K562 (cell line): Measurements from ENCODE around the gene LRRC25. TPM values are rescaled to one million over a fixed set of nuclear protein-coding genes. Genes with fewer than 3 reads are reported as not detected.

Source experiments
- ATAC-seq: fragments of 200-7000 bp; cut with Tn5 transposase; 3 replicates; pipeline ENCODE4 v1.9.1; 2020; ENCODE audit warnings: moderate library complexity
- BruUV-seq: library from RNA; stranded (reverse); fragments of 400-500 nt; replicated peaks from 2 replicates; lab custom pipeline; 2021; lab: Mats Ljungman, UMichigan
- CTCF ChIA-PET: fragments of 300-600 bp; formaldehyde crosslinking; extraction: SDS; loops from one replicate; lab custom pipeline; 2021; ENCODE audit warnings: low intra/inter-chr PET ratio; lab: Yijun Ruan, JAX
- POLR2A ChIA-PET: fragments of 300-600, 350-650 bp; sonication (Branson Sonifier 250); formaldehyde crosslinking; extraction: SDS; loops from one replicate; lab custom pipeline; 2021; ENCODE audit warnings: antibody characterized with exemption, inconsistent platforms; lab: Yijun Ruan, JAX
- DNase-seq, 4 experiments: peaks; one replicate each; pipeline versions ENCODE4 v3.0.0 to v3.0.0-alpha.2; 2011 to 2018; ENCODE audit warnings: low spot score in 3 of 4, mixed read lengths in 3 of 4; ENCODE audit errors: extremely low read depth in 1 of 4
- FAIRE-seq: peaks from 2 replicates; lab custom pipeline; 2011; peaks lifted over from hg19 to GRCh38; lab: Jason Lieb, UNC
- H2AFZ ChIP-seq: 2 replicates; pipeline ENCODE4 v1.6.0; 2011; ENCODE audit warnings: low read depth, low read length, control low read depth, inconsistent platforms
- H3K27ac ChIP-seq: fragments of 200-600 bp; 3 replicates; pipeline ENCODE4 v1.8.0; 2011; ENCODE audit warnings: low read depth, mild to moderate bottlenecking, control low read depth, inconsistent platforms, low read length, moderate library complexity, mixed read lengths; ENCODE audit errors: extremely low read depth
- H3K27me3 ChIP-seq, 2 experiments: fragments of 300-600 bp in 1 of 2; 2 replicates in 1 of 2; 3 replicates in 1 of 2; pipeline versions ENCODE4 v1.6.0 to v1.8.0; 2011; ENCODE audit warnings: inconsistent platforms in 2 of 2, low read length in 2 of 2, mild to moderate bottlenecking in 1 of 2, mixed read lengths in 1 of 2, moderate library complexity in 1 of 2; ENCODE audit not compliant: control insufficient read depth in 2 of 2, insufficient read depth in 2 of 2
- H3K36me3 ChIP-seq: fragments of 300-600 bp; 3 replicates; pipeline ENCODE4 v1.8.0; 2011; ENCODE audit warnings: mild to moderate bottlenecking, low read length, inconsistent platforms; ENCODE audit not compliant: control insufficient read depth, insufficient read depth
- H3K4me1 ChIP-seq, 2 experiments: fragments of 200-600 bp in 1 of 2; replicated peaks in 1 of 2; 2 replicates in 1 of 2; 3 replicates in 1 of 2; pipeline versions ENCODE4 v1.5.1 to v1.8.0; 2011; ENCODE audit warnings: inconsistent platforms in 2 of 2, low read length in 2 of 2, mild to moderate bottlenecking in 1 of 2, mixed read lengths in 1 of 2, moderate library complexity in 1 of 2; ENCODE audit not compliant: control insufficient read depth in 2 of 2, insufficient read depth in 2 of 2
- H3K4me2 ChIP-seq: 2 replicates; pipeline ENCODE4 v1.6.1; 2011; ENCODE audit warnings: low read length, control low read depth, inconsistent platforms, mixed read lengths; ENCODE audit not compliant: insufficient read depth
- H3K4me3 ChIP-seq: fragments of 200-600 bp; sonication (generic), shearing (Covaris generic); 2 replicates; pipeline ENCODE4 v1.5.1; 2016; ENCODE audit warnings: control low read depth, inconsistent platforms
- H3K79me2 ChIP-seq: fragments of 200-600 bp; 3 replicates; pipeline ENCODE4 v1.8.0; 2011; ENCODE audit warnings: low read length, inconsistent platforms; ENCODE audit not compliant: control insufficient read depth, insufficient read depth
- H3K9ac ChIP-seq, 2 experiments: 2 replicates each; pipeline versions ENCODE4 v1.6.0 to v1.6.1; 2011; ENCODE audit warnings: low read depth in 2 of 2, low read length in 2 of 2, control low read depth in 1 of 2, inconsistent platforms in 1 of 2, mild to moderate bottlenecking in 1 of 2, mixed read lengths in 1 of 2; ENCODE audit not compliant: insufficient read depth in 1 of 2
- H3K9me1 ChIP-seq: one replicate; pipeline ENCODE4 v1.6.0; 2011; ENCODE audit warnings: inconsistent platforms, mild to moderate bottlenecking, low read length, moderate library complexity; ENCODE audit not compliant: control insufficient read depth, insufficient read depth
- H3K9me3 ChIP-seq: replicated peaks from 2 replicates; pipeline ENCODE4 v1.5.1; 2011; ENCODE audit warnings: low read depth, low read length, inconsistent platforms; ENCODE audit not compliant: control insufficient read depth, insufficient read depth
- H4K20me1 ChIP-seq: replicated peaks from 2 replicates; pipeline ENCODE4 v1.6.1; 2011; ENCODE audit warnings: low read length, inconsistent platforms, mixed read lengths; ENCODE audit not compliant: control insufficient read depth, insufficient read depth
- IRF2 ChIP-seq: sonication (generic); formaldehyde crosslinking; IDR thresholded peaks from 2 replicates; pipeline ENCODE4 v1.8.1; 2022; ENCODE audit warnings: mild to moderate bottlenecking, missing genetic modification reagents
- NFATC3 ChIP-seq: fragments of 450-650 bp; IDR thresholded peaks from 2 replicates; pipeline ENCODE4 v1.6.1; 2017; ENCODE audit warnings: mild to moderate bottlenecking
- RBM25 ChIP-seq: fragments of 200-400 bp; formaldehyde crosslinking; IDR thresholded peaks from 2 replicates; pipeline ENCODE4 v1.6.1; 2018; ENCODE audit warnings: low read length, low read depth, moderate library complexity; ENCODE audit not compliant: severe bottlenecking
- THRA ChIP-seq: fragments of 450-650 bp; IDR thresholded peaks from 2 replicates; pipeline ENCODE4 v1.6.1; 2017; ENCODE audit warnings: mild to moderate bottlenecking, moderate library complexity
- TOE1 ChIP-seq, 2 experiments: fragments of 450-650 bp in 1 of 2; sonication (generic) in 1 of 2; formaldehyde crosslinking in 1 of 2; IDR thresholded peaks; 2 replicates each; pipeline versions ENCODE4 v1.7.1 to v1.8.0; 2016 to 2022; ENCODE audit warnings: borderline replicate concordance in 2 of 2, mild to moderate bottlenecking in 2 of 2, antibody characterized with exemption in 1 of 2, inconsistent platforms in 1 of 2, low read depth in 1 of 2, missing genetic modification reagents in 1 of 2, moderate library complexity in 1 of 2
- ZBTB40 ChIP-seq, 2 experiments: fragments of 450-650 bp in 1 of 2; sonication (generic) in 1 of 2; formaldehyde crosslinking in 1 of 2; IDR thresholded peaks; 2 replicates each; pipeline versions ENCODE4 v1.7.1 to v1.9.0; 2016 to 2022; ENCODE audit warnings: inconsistent platforms in 1 of 2, mild to moderate bottlenecking in 1 of 2, missing genetic modification reagents in 1 of 2
- WGBS: fragments of 100-300 bp; shearing (Covaris generic); methylation state at CpG from one replicate; pipeline ENCODE4 v1.1.6; 2016; ENCODE audit warnings: low coverage, mixed read lengths; ENCODE audit not compliant: insufficient coverage; ENCODE audit errors: missing lambda C conversion rate; 5-methylcytosine and 5-hydroxymethylcytosine counted together
- in situ Hi-C: fragments of 300-500 bp; cut with MboI; formaldehyde crosslinking; loops from 4 replicates; pipeline ENCODE4 v1.15.0; 2018; ENCODE audit warnings: inconsistent platforms, mixed read lengths
- intact Hi-C: fragments of 100-400 bp; cut with micrococcal nuclease; formaldehyde crosslinking; loops from 2 replicates; pipeline ENCODE4 v1.14.2; 2022
- polyA plus RNA-seq, 8 experiments: library from polyadenylated mRNA; depleted of rRNA in 4 of 8; stranded (reverse) in 5 of 8; unstranded in 3 of 8; fragments of >200 nt; fragmentation: Nextera tagmentation in 2 of 8; fragmentation: Illumina TruSeq in 1 of 8; extraction: Ambion mirVana in 2 of 8; extraction: Trizol in 1 of 8; gene quantifications; 2 replicates each; pipeline versions ENCODE4 v1.2.1 to v1.2.3, GENCODE V29; 2011 to 2014; ENCODE audit warnings: inconsistent platforms in 1 of 8, missing spikeins in 1 of 8
- total RNA-seq, 7 experiments: library from RNA; depleted of rRNA in 6 of 7; stranded (reverse); fragments of >200 nt in 6 of 7; fragmentation: Illumina TruSeq in 2 of 7; extraction: Trizol in 2 of 7; gene quantifications; 2 replicates each; pipeline versions ENCODE4 v1.2.1 to v1.2.3, GENCODE V29; 2011 to 2021; ENCODE audit warnings: low replicate concordance in 1 of 7

Gene LRRC25
- total and polyA plus RNA-seq, 9 of the 15 experiments (the other 6 are each of a cell fraction or from before 2014, with no cell fraction given), result 0.07 to 0.36 (median 0.10) TPM; not detected in 3

- Histone ChIP-seq H3K79me2 (peaks cover 5% of the 10 kb centered on the region; the same call in 1 of the 3 replicates), H3K4me1 (peaks cover 0 to 4% of the 10 kb centered on the region in 2 experiments; a peak in 1 of 5 replicates), H3K9ac (peak overlapping the region in 1 of 2 experiments; percentile 56; a peak in 1 of 4 replicates), H3K27me3 (no peaks in the 10 kb centered on the region), H3K27ac (no peak overlapping the region; the same call in 2 of the 3 replicates), H2AFZ (no peak overlapping the region), H3K36me3 (peaks cover 69% of the 10 kb centered on the region), H4K20me1 (no peaks in the 10 kb centered on the region), H3K4me3 (no peak overlapping the region), H3K4me2 (no peak overlapping the region), H3K9me3 (no peaks in the 10 kb centered on the region), H3K9me1 (no peaks in the 10 kb centered on the region)
- POLR2A ChIA-PET, result interaction anchor here (0.6 to 13.9 kb wide), 3 partner anchors 8 to 31 kb away, joined by 3 to 207 read pairs (median 3); partner anchors contain the start of gene GDF15
- intact Hi-C loops (no loop called here), in situ Hi-C loops (no loop called here)
- no peak for DNase-seq
- CTCF ChIA-PET, result no interaction called here
- no peak for TF ChIP-seq NFATC3
- no peak for TF ChIP-seq IRF2 (CRISPR knock-in tag)
- TF ChIP-seq THRA, result no peak
- no peak for TF ChIP-seq TOE1 (IDR thresholded peaks at IDR 0.05; ENCODE audit: borderline replicate concordance)
- TF ChIP-seq TOE1 (CRISPR knock-in tag; IDR thresholded peaks at IDR 0.05; ENCODE audit: borderline replicate concordance, low read depth), result no peak
- TF ChIP-seq RBM25, result peak; percentile 51
- TF ChIP-seq ZBTB40 (IDR thresholded peaks at IDR 0.05), result no peak
- TF ChIP-seq ZBTB40 (CRISPR knock-in tag; IDR thresholded peaks at IDR 0.05), result no peak
- no TSS peak for BruUV-seq
- WGBS, result 86% methylated on average over 3 of the region's 3 CpGs
- ATAC-seq, result no peak; the same call in 2 of the 3 replicates
- FAIRE-seq, result no peak
Measured at GRCh38 chr19:18357041-18357440, 40.4 kb downstream of the LRRC25 start.
